ENCODE results near the gene OLR1.

DNA sequence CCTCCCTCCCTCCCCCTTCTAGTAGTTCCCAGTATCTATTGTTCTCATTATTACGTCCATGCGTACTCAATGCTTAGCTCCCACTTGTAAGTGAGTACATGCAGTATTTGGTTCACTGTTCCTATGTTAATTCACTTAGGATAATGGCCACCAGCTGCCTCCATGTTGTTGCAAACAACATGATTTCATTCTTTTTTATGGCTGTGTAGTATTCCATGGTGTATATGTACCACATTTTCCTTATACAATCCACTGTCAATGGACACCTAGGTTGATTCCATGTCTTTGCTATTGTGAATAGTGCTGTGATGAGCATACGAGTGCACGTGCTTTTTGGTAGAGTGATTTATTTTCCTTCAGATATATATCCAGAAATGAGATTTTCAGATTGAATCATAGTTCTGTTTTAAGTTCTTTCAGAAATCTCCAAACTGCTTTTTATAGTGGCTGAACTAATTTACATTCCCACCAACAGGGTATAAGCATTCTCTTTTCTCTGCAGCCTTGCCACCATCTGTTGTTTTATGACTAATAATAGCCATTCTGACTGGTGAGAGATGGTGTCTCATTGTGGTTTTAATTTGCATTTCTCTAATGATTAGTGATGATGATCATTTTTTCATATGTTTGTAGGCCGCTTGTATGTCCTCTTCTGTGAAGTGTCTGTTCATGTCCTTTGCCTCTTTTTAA lies 24.1 kb downstream of the OLR1 start:
- TF ChIP-seq, protein P1, sequence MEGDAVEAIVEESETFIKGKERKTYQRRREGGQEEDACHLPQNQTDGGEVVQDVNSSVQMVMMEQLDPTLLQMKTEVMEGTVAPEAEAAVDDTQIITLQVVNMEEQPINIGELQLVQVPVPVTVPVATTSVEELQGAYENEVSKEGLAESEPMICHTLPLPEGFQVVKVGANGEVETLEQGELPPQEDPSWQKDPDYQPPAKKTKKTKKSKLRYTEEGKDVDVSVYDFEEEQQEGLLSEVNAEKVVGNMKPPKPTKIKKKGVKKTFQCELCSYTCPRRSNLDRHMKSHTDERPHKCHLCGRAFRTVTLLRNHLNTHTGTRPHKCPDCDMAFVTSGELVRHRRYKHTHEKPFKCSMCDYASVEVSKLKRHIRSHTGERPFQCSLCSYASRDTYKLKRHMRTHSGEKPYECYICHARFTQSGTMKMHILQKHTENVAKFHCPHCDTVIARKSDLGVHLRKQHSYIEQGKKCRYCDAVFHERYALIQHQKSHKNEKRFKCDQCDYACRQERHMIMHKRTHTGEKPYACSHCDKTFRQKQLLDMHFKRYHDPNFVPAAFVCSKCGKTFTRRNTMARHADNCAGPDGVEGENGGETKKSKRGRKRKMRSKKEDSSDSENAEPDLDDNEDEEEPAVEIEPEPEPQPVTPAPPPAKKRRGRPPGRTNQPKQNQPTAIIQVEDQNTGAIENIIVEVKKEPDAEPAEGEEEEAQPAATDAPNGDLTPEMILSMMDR (IDR thresholded peaks at IDR 0.05; ENCODE audit: poor library complexity, severe bottlenecking) = no peak
- TF ChIP-seq EP300 (conservative IDR thresholded peaks at IDR 0.05; ENCODE audit: poor library complexity, severe bottlenecking) (no peak), POLR2AphosphoS5 (IDR thresholded peaks at IDR 0.05) (no peak)
